DND-41 (cell line): ENCODE results near the gene CTSH.

ENCODE experiments used
- ATAC-seq: fragments of 200-7000 bp; cut with Tn5 transposase; 3 replicates; pipeline ENCODE4 v1.9.1; 2021; ENCODE audit warnings: low read depth; ENCODE audit not compliant: insufficient read depth
- DNase-seq: peaks from one replicate; pipeline ENCODE4 v3.0.0-alpha.2; 2020
- H2AFZ ChIP-seq: 2 replicates; pipeline ENCODE4 v1.6.0; 2012; ENCODE audit warnings: low read depth, low read length
- H3K27ac ChIP-seq: 2 replicates; pipeline ENCODE4 v1.5.1; 2012; ENCODE audit warnings: low read length, inconsistent platforms
- H3K27me3 ChIP-seq: fragments of 200-600 bp; sonication (generic); 2 replicates; pipeline ENCODE4 v1.6.0; 2012; ENCODE audit warnings: low read length, mild to moderate bottlenecking, inconsistent platforms; ENCODE audit not compliant: insufficient read depth, poor library complexity
- H3K36me3 ChIP-seq: 2 replicates; pipeline ENCODE4 v1.5.1; 2012; ENCODE audit warnings: low read length, inconsistent platforms; ENCODE audit not compliant: insufficient read depth
- H3K4me1 ChIP-seq: 2 replicates; pipeline ENCODE4 v1.5.1; 2012; ENCODE audit warnings: mild to moderate bottlenecking, low read length; ENCODE audit not compliant: insufficient read depth
- H3K4me2 ChIP-seq: 2 replicates; pipeline ENCODE4 v1.6.0; 2012; ENCODE audit warnings: mild to moderate bottlenecking, moderate library complexity, low read length, inconsistent platforms; ENCODE audit not compliant: insufficient read depth
- H3K4me3 ChIP-seq, 2 experiments: fragments of 200-600 bp in 1 of 2; shearing (Covaris generic) in 1 of 2; 2 replicates each; pipeline ENCODE4 v1.5.1; 2012 to 2016; ENCODE audit warnings: inconsistent platforms in 2 of 2, low read length in 2 of 2, mild to moderate bottlenecking in 2 of 2, low read depth in 1 of 2, moderate library complexity in 1 of 2
- H3K79me2 ChIP-seq: 2 replicates; pipeline ENCODE4 v1.6.0; 2012; ENCODE audit warnings: low read length, inconsistent platforms; ENCODE audit not compliant: insufficient read depth
- H3K9ac ChIP-seq: 2 replicates; pipeline ENCODE4 v1.6.0; 2012; ENCODE audit warnings: low read depth, mild to moderate bottlenecking, inconsistent platforms, low read length, moderate library complexity
- H3K9me3 ChIP-seq: 2 replicates; pipeline ENCODE4 v1.5.1; 2012; ENCODE audit warnings: low read length, moderate library complexity, mild to moderate bottlenecking, inconsistent platforms; ENCODE audit not compliant: insufficient read depth, severe bottlenecking
- H4K20me1 ChIP-seq: 2 replicates; pipeline ENCODE4 v1.6.0; 2012; ENCODE audit warnings: low read length; ENCODE audit not compliant: insufficient read depth
- EZH2 ChIP-seq: IDR thresholded peaks from 3 replicates; pipeline ENCODE4 v1.6.1; 2012; ENCODE audit warnings: borderline replicate concordance, low read depth, mild to moderate bottlenecking, moderate library complexity, low read length, inconsistent platforms; ENCODE audit not compliant: severe bottlenecking
- TF ChIP-seq, protein P1 (sequence below): IDR thresholded peaks from 2 replicates; pipeline ENCODE4 v1.5.1; 2012; ENCODE audit warnings: borderline replicate concordance, low read length, moderate library complexity, mild to moderate bottlenecking; ENCODE audit not compliant: poor library complexity, severe bottlenecking; ENCODE audit errors: extremely low read depth

The CTSH gene

DNA sequence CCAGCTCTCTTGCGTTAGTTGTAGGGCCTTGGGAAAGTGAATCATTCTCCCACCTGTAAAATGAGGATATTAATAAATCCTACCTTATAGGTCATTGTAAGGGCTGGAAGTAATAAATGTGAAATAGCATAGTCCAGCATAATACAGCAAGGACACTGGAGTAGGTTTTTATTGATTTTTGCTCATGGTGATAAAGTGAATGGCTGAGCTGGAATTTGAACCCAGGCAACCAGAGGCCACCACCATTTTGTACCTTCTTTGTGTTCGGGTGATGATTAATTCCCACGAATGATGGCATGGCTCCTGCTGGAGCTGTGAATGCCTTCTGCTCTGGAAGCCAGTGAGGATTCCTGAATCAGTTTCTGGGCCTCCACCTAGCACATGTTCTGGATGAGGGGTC, 31.8 kb downstream of the CTSH start:
- Histone ChIP-seq H3K9ac (no peak overlapping the region), H3K27me3 (no peaks in the 10 kb centered on the region), H3K4me2 (no peak overlapping the region), H3K27ac (no peak overlapping the region), H3K4me1 (no peaks in the 10 kb centered on the region), H3K79me2 (no peaks in the 10 kb centered on the region; the same call in 1 of the 2 replicates), H2AFZ (no peak overlapping the region), H4K20me1 (peaks cover 16% of the 10 kb centered on the region), H3K4me3 (no peak overlapping the region), H3K36me3 (peaks cover 77% of the 10 kb centered on the region), H3K9me3 (no peaks in the 10 kb centered on the region)
- TF ChIP-seq, protein P1, sequence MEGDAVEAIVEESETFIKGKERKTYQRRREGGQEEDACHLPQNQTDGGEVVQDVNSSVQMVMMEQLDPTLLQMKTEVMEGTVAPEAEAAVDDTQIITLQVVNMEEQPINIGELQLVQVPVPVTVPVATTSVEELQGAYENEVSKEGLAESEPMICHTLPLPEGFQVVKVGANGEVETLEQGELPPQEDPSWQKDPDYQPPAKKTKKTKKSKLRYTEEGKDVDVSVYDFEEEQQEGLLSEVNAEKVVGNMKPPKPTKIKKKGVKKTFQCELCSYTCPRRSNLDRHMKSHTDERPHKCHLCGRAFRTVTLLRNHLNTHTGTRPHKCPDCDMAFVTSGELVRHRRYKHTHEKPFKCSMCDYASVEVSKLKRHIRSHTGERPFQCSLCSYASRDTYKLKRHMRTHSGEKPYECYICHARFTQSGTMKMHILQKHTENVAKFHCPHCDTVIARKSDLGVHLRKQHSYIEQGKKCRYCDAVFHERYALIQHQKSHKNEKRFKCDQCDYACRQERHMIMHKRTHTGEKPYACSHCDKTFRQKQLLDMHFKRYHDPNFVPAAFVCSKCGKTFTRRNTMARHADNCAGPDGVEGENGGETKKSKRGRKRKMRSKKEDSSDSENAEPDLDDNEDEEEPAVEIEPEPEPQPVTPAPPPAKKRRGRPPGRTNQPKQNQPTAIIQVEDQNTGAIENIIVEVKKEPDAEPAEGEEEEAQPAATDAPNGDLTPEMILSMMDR = no peak
- no peak for TF ChIP-seq EZH2
- DNase-seq (no peak), ATAC-seq (no peak)

- TF ChIP-seq EZH2 = no peak
- TF ChIP-seq, protein P1 = no peak
- Histone ChIP-seq H3K4me3 (no peak overlapping the region), H3K4me2 (no peak overlapping the region), H4K20me1 (peaks cover 16% of the 10 kb centered on the region), H3K79me2 (no peaks in the 10 kb centered on the region; the same call in 1 of the 2 replicates), H3K27me3 (no peaks in the 10 kb centered on the region), H3K9ac (no peak overlapping the region), H3K27ac (no peak overlapping the region), H2AFZ (no peak overlapping the region), H3K4me1 (no peaks in the 10 kb centered on the region), H3K9me3 (no peaks in the 10 kb centered on the region), H3K36me3 (peaks cover 76% of the 10 kb centered on the region)
- DNase-seq = no peak
- ATAC-seq = no peak
Observed at GRCh38 chr15:78912316-78912715, 32.5 kb downstream of the CTSH start.

- H3K9ac ChIP-seq = no peak overlapping the region
- H4K20me1 ChIP-seq = peaks cover 16% of the 10 kb centered on the region
- no peak overlapping the region for H3K27ac ChIP-seq
- no peak overlapping the region for H3K4me3 ChIP-seq
- no peaks in the 10 kb centered on the region for H3K27me3 ChIP-seq
- DNase-seq (no peak), ATAC-seq (no peak)
- no peak overlapping the region for H2AFZ ChIP-seq
- H3K36me3 ChIP-seq = peaks cover 88% of the 10 kb centered on the region
- TF ChIP-seq, protein P1 = no peak
- TF ChIP-seq EZH2 = no peak
- no peaks in the 10 kb centered on the region for H3K4me1 ChIP-seq
- no peak overlapping the region for H3K4me2 ChIP-seq
- H3K9me3 ChIP-seq = no peaks in the 10 kb centered on the region
- H3K79me2 ChIP-seq = no peaks in the 10 kb centered on the region; the same call in 1 of the 2 replicates
Observed at GRCh38 chr15:78910271-78910670, 34.6 kb downstream of the CTSH start.

GRCh38 chr15:78909791-78910228, 35.0 kb downstream of the CTSH start:
- Histone ChIP-seq H3K27ac (no peak overlapping the region), H3K27me3 (no peaks in the 10 kb centered on the region), H3K9ac (no peak overlapping the region), H3K4me3 (no peak overlapping the region), H3K4me1 (no peaks in the 10 kb centered on the region), H3K36me3 (peaks cover 88% of the 10 kb centered on the region), H3K4me2 (no peak overlapping the region), H3K79me2 (no peaks in the 10 kb centered on the region; the same call in 1 of the 2 replicates), H2AFZ (no peak overlapping the region), H3K9me3 (no peaks in the 10 kb centered on the region), H4K20me1 (peaks cover 16% of the 10 kb centered on the region)
- peak; percentile 27 for DNase-seq
- peak; percentile 51 for ATAC-seq
- TF ChIP-seq, protein P1 = peak; percentile 58
- TF ChIP-seq EZH2 = no peak
